Endodermal cell (in vitro differentiated cells): Measurements from ENCODE around the gene AXL. TPM values are rescaled to one million over a fixed set of nuclear protein-coding genes. Genes with fewer than 3 reads are reported as not detected.

Experiments
- DNase-seq: peaks from one replicate; pipeline ENCODE4 v3.0.0-alpha.2; 2017
- H3K27ac ChIP-seq: 2 replicates; pipeline ENCODE4 v1.5.1; 2013; ENCODE audit warnings: mild to moderate bottlenecking, low read depth, low read length, moderate library complexity
- H3K27me3 ChIP-seq: 2 replicates; pipeline ENCODE4 v1.6.1; 2013; ENCODE audit warnings: mild to moderate bottlenecking, low read length, moderate library complexity; ENCODE audit not compliant: insufficient read depth, control insufficient read depth, poor library complexity, severe bottlenecking
- H3K36me3 ChIP-seq: 2 replicates; pipeline ENCODE4 v1.7.0; 2013; ENCODE audit warnings: mild to moderate bottlenecking, low read length, moderate library complexity; ENCODE audit not compliant: control insufficient read depth, insufficient read depth
- H3K4me1 ChIP-seq: one replicate; pipeline ENCODE4 v1.7.0; 2013; ENCODE audit warnings: low read length; ENCODE audit not compliant: control insufficient read depth, insufficient read depth
- H3K4me3 ChIP-seq: 2 replicates; pipeline ENCODE4 v1.5.1; 2013; ENCODE audit warnings: mild to moderate bottlenecking, low read length, moderate library complexity
- H3K9ac ChIP-seq: 2 replicates; pipeline ENCODE4 v1.6.1; 2013; ENCODE audit warnings: mild to moderate bottlenecking, low read length, moderate library complexity; ENCODE audit not compliant: poor library complexity, severe bottlenecking; ENCODE audit errors: extremely low read depth
- H3K9me3 ChIP-seq: 2 replicates; pipeline ENCODE4 v1.6.1; 2013; ENCODE audit warnings: mild to moderate bottlenecking, low read length, moderate library complexity; ENCODE audit not compliant: control insufficient read depth
- H3K27ac Mint-ChIP-seq: 2 replicates; pipeline ENCODE4 v1.8.0; 2020; ENCODE audit warnings: mixed read lengths
- H3K27me3 Mint-ChIP-seq: 2 replicates; pipeline ENCODE4 v1.8.0; 2021; ENCODE audit warnings: mild to moderate bottlenecking, mixed read lengths; ENCODE audit not compliant: insufficient read depth
- H3K36me3 Mint-ChIP-seq: 2 replicates; pipeline ENCODE4 v1.8.0; 2020; ENCODE audit warnings: low read depth, mixed read lengths
- H3K4me1 Mint-ChIP-seq: 2 replicates; pipeline ENCODE4 v1.8.0; 2020; ENCODE audit warnings: mixed read lengths
- H3K4me3 Mint-ChIP-seq: 2 replicates; pipeline ENCODE4 v1.8.0; 2020; ENCODE audit warnings: mild to moderate bottlenecking, moderate library complexity, mixed read lengths
- H3K9me3 Mint-ChIP-seq: 2 replicates; pipeline ENCODE4 v1.8.0; 2020; ENCODE audit warnings: mild to moderate bottlenecking, mixed read lengths
- CTCF ChIP-seq: fragments of 200-600 bp; sonication (generic); conservative IDR thresholded peaks from 2 replicates; pipeline ENCODE4 v1.5.0; 2021; ENCODE audit warnings: antibody characterized with exemption, mild to moderate bottlenecking
- WGBS, 2 experiments: methylation state at CpG; one replicate each; pipeline versions ENCODE4 v1.1.5 to v1.1.7; 2013; ENCODE audit warnings: missing lambda C conversion rate in 2 of 2, mixed read lengths in 1 of 2; ENCODE audit not compliant: insufficient coverage in 1 of 2, insufficient read length in 1 of 2; 5-methylcytosine and 5-hydroxymethylcytosine counted together
- long read RNA-seq, 4 experiments: library from polyadenylated mRNA in 2 of 4; library from RNA in 1 of 4; library from capped mRNA in 1 of 4; stranded (forward) in 3 of 4; unstranded in 1 of 4; transcript quantifications; one replicate each; pipeline ENCODE4 v2.0.0, GENCODE V29; 2020 to 2021; ENCODE audit warnings: inconsistent platforms in 1 of 4
- polyA plus RNA-seq, 2 experiments: library from polyadenylated mRNA; stranded (reverse); fragments of 50-300 nt; gene quantifications; one replicate each; pipeline ENCODE4 v1.2.3, GENCODE V29; 2013
- total RNA-seq, 2 donors: library from RNA; stranded (reverse); fragmentation: NEBNext Ultra II Directional in 1 of 2; extraction: Animal tissue kit (Norgen Biotek cat#: 25700) in 1 of 2; gene quantifications; 2 replicates in 1 of 2; 3 replicates in 1 of 2; pipeline ENCODE4 v1.2.1, GENCODE V29; 2021

The AXL gene
- total RNA-seq, result 10 to 100 TPM; 10.9 to 14.1 TPM
- polyA plus RNA-seq (2013, experiment 1 of 2), result 21.5 TPM
- polyA plus RNA-seq (2013, experiment 2 of 2), result 21.1 TPM
- long read RNA-seq, experiment 1, result 0 reads
- long read RNA-seq, experiment 2, full-length matches to known transcripts, result 8 of 11 reads
- long read RNA-seq, experiment 2, partial matches to known transcripts, result 2 of 11 reads
- long read RNA-seq, experiment 2, other reads (novel, unspliced or antisense), result 1 of 11 reads
- long read RNA-seq, experiment 3, full-length matches to known transcripts, result 9 of 16 reads
- long read RNA-seq, experiment 3, partial matches to known transcripts, result 5 of 16 reads
- long read RNA-seq, experiment 3, other reads (novel, unspliced or antisense), result 2 of 16 reads
- long read RNA-seq, experiment 4, full-length matches to known transcripts, result 3 of 4 reads
- long read RNA-seq, experiment 4, partial matches to known transcripts, result 1 of 4 reads
- long read RNA-seq, experiment 4, other reads (novel, unspliced or antisense), result 0 of 4 reads

GRCh38 chr19:41218615-41219507, at the start of gene AXL:
Gene AXL, plus strand, starts transcription at chr19:41219223. Its CDS starts 170 bp downstream, at chr19:41219393.
- no peaks in the 10 kb centered on the region for H3K9me3 Mint-ChIP-seq
- H3K36me3 Mint-ChIP-seq, result peaks cover 7% of the 10 kb centered on the region
- Histone ChIP-seq H3K36me3 (no peaks in the 10 kb centered on the region), H3K4me3 (peak within 1 kb of the TSS; percentile 80), H3K9ac (peak within 1 kb of the TSS; percentile 54), H3K9me3 (no peaks in the 10 kb centered on the region), H3K27me3 (no peaks in the 10 kb centered on the region), H3K27ac (peak within 1 kb of the TSS; percentile 29), H3K4me1 (no peaks in the 10 kb centered on the region)
- no peak for TF ChIP-seq CTCF
- WGBS, 2 experiments, result 10 to 14% methylated on average over 7 to 32 of the region's 32 CpGs
- peak; percentile 95 for DNase-seq
- H3K4me3 Mint-ChIP-seq, result peak within 1 kb of the TSS; percentile 72
- peaks cover 22% of the 10 kb centered on the region for H3K27me3 Mint-ChIP-seq
- peaks cover 16% of the 10 kb centered on the region for H3K4me1 Mint-ChIP-seq
- peak within 1 kb of the TSS; percentile 92 for H3K27ac Mint-ChIP-seq

DNA sequence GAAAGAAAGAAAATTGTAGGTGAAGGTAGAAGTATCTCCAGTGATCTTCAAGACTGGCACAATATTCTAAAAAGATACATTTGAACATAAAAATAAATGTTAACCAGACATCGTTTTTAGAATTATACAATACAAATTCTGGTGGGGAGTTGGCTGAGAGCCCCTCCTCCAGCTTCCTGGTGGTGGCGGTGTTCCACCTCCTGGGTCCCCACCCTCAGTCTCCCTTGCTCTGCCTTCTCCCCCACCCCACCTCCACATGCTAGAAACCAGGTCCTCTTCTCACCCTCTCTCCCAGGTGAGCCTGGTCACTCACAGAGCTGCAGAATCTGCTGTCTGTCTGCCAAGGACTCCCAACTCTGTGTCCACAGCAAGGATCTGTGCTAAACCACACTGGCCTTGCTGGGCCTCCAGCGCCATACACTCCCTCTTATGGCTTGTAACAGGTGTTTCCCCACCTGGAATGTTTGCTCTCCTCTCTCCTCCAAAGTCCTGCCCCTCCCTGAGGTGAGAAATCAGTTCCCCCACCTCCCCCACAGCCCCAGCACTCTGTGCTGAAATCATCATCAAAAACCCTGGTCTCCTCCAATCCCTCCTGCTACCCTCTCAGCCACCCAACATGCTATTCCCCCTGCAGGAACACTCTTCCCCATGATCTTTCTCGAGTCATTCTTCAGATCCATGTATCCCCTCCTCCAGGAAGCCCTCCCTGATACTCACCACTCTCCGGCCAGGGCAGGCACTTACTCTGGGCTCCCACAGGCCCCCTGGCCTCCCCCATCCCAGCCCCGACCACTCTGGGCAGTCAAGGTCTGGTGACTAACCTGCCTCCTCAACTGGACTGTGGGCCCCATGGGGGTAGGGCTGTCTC, 46.5 kb upstream of the AXL start:
- Mint-ChIP-seq H3K9me3 (no peaks in the 10 kb centered on the region), H3K27me3 (no peaks in the 10 kb centered on the region), H3K4me1 (peaks cover 13% of the 10 kb centered on the region), H3K27ac (peak overlapping the region; percentile 77), H3K4me3 (no peak overlapping the region), H3K36me3 (no peaks in the 10 kb centered on the region)
- Histone ChIP-seq H3K27me3 (no peaks in the 10 kb centered on the region), H3K27ac (no peak overlapping the region), H3K9ac (no peak overlapping the region), H3K9me3 (no peaks in the 10 kb centered on the region), H3K36me3 (no peaks in the 10 kb centered on the region), H3K4me1 (no peaks in the 10 kb centered on the region), H3K4me3 (no peak overlapping the region)
- peak; percentile 56 for DNase-seq
- TF ChIP-seq CTCF, result peak; percentile 55
- WGBS, 2 experiments, result 85 to 92% methylated on average over 3 to 6 of the region's 6 CpGs
